ENCODE data around the gene HTRA3.

HTRA3 gene

DNA sequence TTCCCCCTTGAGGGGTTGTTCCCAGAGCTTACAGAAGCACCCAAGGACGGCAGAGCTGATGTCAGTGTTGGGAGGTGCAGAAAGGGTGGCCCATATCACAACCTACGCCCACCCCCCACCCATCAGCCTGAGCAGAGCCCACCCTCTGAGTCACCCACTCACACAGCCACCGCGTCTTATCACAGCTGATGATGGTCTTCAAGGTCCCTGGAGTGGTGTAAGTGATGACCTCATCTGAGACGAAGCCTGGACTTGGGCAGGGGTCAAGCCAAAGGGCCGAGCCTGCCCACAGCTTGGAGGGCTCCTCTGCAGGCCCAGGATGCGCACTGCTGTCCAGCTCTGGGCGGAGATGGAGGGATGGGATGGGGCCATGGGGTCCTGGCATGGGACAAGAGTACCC lies 3.0 kb upstream of the HTRA3 start:
- no peak overlapping the region for H3K27ac Mint-ChIP-seq
- H3K4me3 Mint-ChIP-seq: no peak overlapping the region
- no peaks in the 10 kb centered on the region for H3K9me3 Mint-ChIP-seq
- no peaks in the 10 kb centered on the region for H3K36me3 Mint-ChIP-seq (ENCODE audit: low read depth)
- peaks cover 21% of the 10 kb centered on the region for H3K27me3 Mint-ChIP-seq
- no peaks in the 10 kb centered on the region for H3K4me1 Mint-ChIP-seq (ENCODE audit: low read depth)

DNA sequence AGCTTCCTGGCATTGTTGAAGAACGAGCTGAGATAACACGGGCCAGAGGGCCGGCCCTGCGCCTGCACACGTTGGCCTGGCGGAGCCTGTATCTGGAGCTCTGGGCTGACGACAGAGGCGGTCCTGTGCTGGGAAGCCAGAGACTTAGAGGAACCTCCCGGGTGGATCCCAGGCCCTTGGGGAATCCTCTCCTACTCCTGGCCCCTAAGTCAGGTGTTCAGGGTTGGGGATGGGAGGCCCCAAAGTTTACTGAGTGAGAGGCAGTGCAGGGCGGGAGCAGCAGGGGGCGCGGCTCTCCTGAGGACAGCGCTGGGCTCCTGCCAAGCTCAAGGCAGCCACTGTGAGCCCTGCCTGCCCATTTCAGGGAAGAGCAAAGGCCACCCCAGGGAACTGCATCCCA lies 2.5 kb upstream of the HTRA3 start:
- no peaks in the 10 kb centered on the region for H3K9me3 Mint-ChIP-seq
- no peaks in the 10 kb centered on the region for H3K4me1 Mint-ChIP-seq (ENCODE audit: low read depth)
- H3K27ac Mint-ChIP-seq: no peak overlapping the region
- no peaks in the 10 kb centered on the region for H3K36me3 Mint-ChIP-seq (ENCODE audit: low read depth)
- no peak overlapping the region for H3K4me3 Mint-ChIP-seq
- peaks cover 24% of the 10 kb centered on the region for H3K27me3 Mint-ChIP-seq

DNA sequence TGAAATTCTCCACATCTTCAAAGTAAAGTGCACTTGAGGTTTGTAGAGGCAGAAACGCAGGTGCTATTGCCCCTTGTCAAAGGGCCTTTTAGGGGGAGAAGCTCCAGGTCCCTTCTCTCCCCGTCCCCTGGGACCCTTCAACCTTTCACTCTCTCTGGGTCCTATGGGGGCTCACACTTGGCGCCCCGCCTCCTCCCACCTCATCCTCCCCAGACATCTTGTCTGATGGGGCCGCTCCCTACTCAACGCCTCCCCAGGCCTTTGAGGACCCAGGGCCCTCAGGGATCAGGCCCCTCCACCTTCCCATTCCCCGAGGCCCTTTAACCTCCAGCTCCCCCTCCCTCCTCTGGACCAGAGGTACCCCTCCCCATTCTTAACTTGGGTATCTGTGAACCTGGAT lies 1.3 kb upstream of the HTRA3 start:
- H3K4me1 Mint-ChIP-seq (ENCODE audit: low read depth): no peaks in the 10 kb centered on the region
- H3K27me3 Mint-ChIP-seq: peaks cover 29% of the 10 kb centered on the region
- H3K27ac Mint-ChIP-seq: no peak overlapping the region
- no peaks in the 10 kb centered on the region for H3K36me3 Mint-ChIP-seq (ENCODE audit: low read depth)
- H3K9me3 Mint-ChIP-seq: no peaks in the 10 kb centered on the region
- H3K4me3 Mint-ChIP-seq: no peak overlapping the region

DNA sequence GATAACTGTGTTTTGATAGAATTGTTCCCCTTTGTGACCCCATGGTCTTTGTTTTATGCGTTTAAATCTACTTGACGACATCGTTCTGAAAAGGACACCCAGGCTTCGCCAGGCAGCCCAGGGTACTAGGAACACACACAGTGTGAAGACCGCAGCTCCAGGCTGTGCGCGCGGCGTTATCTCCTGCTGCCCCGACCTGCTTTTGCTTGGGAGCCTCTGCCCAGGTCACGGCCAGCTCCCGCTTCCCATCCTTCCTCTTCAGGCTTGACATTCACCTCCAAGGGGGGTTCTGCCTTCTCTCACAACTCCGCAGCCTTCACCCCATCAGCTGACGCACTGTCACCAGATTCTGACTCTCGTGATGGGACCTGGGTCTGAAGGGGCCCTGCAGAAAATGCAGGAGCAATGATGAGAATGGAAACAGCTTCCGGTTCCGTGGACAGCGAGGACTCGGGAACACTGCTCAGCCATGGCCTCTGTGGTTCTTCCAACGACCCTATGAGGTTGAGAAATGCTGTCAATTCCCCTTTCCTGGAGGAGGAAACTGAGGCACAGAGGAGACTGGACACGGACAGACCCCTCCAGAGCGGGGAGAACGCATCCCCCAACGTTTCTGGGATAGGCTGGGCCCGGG lies 536 bp upstream of the HTRA3 start:
- Mint-ChIP-seq H3K4me1 (ENCODE audit: low read depth) (no peaks in the 10 kb centered on the region), H3K4me3 (no peak overlapping the region), H3K9me3 (no peaks in the 10 kb centered on the region), H3K36me3 (ENCODE audit: low read depth) (no peaks in the 10 kb centered on the region), H3K27me3 (peaks cover 29% of the 10 kb centered on the region), H3K27ac (no peak overlapping the region)

DNA sequence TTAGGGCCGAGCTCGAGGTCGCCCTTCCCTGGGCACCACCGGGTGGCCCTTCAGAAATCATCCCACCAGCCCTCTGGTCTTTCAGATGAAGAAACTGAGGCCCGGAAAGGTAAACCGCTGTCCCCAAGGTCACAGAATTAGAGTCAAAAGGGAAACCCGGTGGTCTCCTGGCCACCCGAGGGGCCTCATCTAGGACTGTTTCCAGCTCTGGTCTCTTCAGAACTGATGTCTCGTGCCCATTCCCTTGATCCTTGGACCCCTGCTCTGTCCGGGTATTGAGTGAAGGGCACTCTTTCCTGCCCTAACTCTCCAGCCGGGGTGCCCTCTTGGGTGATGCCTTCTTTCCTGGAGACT lies 841 bp downstream of the HTRA3 start:
- Mint-ChIP-seq H3K4me1 (ENCODE audit: low read depth) (no peaks in the 10 kb centered on the region), H3K36me3 (ENCODE audit: low read depth) (no peaks in the 10 kb centered on the region), H3K27me3 (peaks cover 29% of the 10 kb centered on the region), H3K4me3 (no peak overlapping the region), H3K9me3 (no peaks in the 10 kb centered on the region), H3K27ac (no peak overlapping the region)

DNA sequence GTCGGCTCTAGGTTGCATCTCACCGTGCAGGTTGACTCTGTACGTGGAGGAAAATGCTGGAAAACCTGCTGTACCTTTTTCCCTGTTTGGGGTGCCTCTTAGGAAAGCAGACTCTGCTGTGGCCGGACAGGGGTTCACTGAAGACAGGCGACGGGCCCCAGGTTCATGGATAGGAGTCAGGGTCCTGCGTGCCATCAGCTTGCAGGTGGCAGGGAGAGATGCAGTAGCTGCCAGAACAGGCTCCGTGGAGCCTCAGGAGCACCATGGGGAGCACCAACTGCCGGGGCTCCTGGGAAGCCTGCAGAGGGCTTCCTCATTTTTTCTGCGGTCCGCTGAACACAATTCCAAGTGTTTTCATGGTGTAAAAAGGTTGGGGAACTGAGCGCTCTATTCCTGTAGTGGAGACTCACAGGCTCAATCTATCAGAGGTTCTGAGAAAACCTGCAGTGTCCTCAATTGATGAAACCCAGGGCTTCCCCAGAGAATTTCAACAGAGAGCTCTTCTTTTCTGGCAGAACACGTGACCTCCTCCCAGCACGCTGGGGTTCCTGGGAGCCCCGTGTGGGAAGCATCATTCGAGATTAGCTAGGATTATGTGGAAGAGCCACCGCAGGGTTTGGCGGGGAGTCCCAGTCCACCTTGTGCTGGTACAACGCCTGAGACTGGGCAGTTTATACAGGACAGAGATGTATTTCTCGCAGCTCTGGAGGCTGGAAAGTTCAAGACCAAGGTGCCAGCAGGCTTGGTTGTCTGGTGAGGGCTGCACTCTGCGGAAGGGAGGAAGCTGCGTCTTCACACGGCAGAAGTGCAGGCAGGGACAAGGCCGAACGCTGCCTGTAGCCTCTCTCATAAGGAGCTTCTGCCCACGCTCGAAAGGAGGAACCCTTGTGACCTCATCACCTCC lies 1.6 kb downstream of the HTRA3 start:
- no peak overlapping the region for H3K27ac Mint-ChIP-seq
- H3K36me3 Mint-ChIP-seq (ENCODE audit: low read depth): no peaks in the 10 kb centered on the region
- no peaks in the 10 kb centered on the region for H3K9me3 Mint-ChIP-seq
- H3K27me3 Mint-ChIP-seq: peaks cover 29% of the 10 kb centered on the region
- H3K4me1 Mint-ChIP-seq (ENCODE audit: low read depth): no peaks in the 10 kb centered on the region
- H3K4me3 Mint-ChIP-seq: no peak overlapping the region

DNA sequence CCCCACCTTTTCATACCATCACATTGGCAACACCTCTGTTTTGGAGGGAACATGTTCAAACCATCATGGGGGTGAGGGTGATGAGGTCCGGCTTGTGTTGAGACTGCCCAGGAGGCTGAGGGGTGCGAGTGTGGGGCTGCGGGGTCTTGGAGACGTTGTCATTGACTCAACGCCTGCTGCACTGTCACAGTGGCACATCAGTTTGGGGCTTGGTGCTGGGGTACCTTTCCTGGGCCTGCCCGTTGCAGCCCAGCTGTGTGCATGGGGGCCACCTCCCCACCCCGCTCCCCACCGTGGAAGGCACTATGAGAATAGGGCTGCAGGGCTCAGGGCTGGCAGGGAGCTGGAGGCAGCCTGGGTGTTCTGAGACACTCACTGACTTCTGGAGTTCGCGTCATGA lies 2.3 kb downstream of the HTRA3 start:
- Mint-ChIP-seq H3K4me3 (no peak overlapping the region), H3K4me1 (ENCODE audit: low read depth) (no peaks in the 10 kb centered on the region), H3K9me3 (no peaks in the 10 kb centered on the region), H3K27ac (no peak overlapping the region), H3K36me3 (ENCODE audit: low read depth) (no peaks in the 10 kb centered on the region), H3K27me3 (peaks cover 29% of the 10 kb centered on the region)

DNA sequence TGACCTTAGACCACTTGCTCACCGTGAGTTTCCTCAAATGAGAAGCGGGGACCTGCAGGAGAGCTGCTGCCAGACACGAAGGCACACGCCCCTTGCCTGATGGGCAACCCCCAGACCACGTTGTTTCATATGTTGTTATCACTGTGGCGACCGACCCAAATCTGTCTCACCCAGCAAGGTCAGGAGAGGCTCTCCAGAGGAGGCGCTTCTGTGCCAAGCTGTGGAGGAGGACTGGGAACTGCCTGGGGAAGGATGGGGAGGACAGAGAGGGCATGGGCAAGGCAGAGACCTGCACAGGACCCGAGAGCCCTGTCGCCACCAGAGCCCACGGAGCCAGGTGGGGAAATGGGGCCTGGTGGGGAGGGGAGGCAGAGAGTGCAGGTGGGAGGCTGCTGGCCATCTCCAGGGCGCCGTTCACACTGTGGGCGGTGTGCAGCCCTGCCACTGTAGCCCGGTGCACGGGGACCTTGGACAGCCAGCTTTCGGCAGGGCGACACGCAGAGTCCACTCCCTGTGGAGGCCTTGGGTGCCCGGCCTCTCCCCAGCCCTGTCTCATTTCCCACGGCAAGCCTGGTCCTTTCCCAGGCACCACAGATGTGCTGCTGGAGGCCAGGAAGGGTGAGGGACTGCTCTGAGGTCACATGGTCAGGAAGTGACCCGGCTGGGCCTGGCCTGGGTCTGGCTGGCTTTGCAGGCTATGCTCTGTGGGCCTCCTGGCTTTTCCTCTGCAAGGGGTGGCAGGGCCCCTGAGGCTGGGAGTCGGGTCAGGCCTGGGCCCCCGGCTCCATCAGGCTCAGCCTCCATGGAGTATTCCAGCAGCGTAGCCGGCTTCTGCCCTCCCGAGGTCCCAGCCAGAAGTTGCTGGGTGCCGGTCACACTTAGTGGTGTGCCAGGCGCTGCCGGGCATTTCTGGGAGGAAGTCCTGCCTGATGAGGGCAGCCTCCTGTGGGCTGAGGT lies 3.2 kb downstream of the HTRA3 start:
- Mint-ChIP-seq H3K36me3 (ENCODE audit: low read depth) (no peaks in the 10 kb centered on the region), H3K4me1 (ENCODE audit: low read depth) (no peaks in the 10 kb centered on the region), H3K27ac (no peak overlapping the region), H3K9me3 (no peaks in the 10 kb centered on the region), H3K4me3 (no peak overlapping the region), H3K27me3 (peaks cover 29% of the 10 kb centered on the region)

DNA sequence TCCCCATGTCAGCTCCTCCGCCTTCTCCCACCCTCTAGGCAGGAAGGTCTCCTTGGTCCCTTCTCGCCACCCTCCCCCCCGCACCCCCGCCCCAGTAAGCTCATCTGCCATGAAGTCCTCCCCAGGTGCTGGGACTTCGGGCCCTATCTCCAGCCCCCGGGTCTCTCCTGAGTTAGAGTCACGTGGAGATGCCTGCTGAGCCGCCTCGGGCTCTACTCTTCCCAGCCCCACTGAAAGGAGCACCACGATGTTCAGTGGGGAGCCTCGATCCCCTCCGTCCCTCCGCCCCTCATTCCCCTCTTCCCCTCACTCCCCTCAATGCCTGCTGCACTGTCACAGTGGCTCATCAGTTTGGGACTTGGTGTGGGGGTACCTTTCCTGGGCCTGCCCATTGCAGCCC lies 3.9 kb downstream of the HTRA3 start:
- H3K4me3 Mint-ChIP-seq: no peak overlapping the region
- H3K36me3 Mint-ChIP-seq (ENCODE audit: low read depth): no peaks in the 10 kb centered on the region
- H3K9me3 Mint-ChIP-seq: no peaks in the 10 kb centered on the region
- H3K27ac Mint-ChIP-seq: no peak overlapping the region
- peaks cover 3% of the 10 kb centered on the region for H3K4me1 Mint-ChIP-seq (ENCODE audit: low read depth)
- H3K27me3 Mint-ChIP-seq: peaks cover 26% of the 10 kb centered on the region

DNA sequence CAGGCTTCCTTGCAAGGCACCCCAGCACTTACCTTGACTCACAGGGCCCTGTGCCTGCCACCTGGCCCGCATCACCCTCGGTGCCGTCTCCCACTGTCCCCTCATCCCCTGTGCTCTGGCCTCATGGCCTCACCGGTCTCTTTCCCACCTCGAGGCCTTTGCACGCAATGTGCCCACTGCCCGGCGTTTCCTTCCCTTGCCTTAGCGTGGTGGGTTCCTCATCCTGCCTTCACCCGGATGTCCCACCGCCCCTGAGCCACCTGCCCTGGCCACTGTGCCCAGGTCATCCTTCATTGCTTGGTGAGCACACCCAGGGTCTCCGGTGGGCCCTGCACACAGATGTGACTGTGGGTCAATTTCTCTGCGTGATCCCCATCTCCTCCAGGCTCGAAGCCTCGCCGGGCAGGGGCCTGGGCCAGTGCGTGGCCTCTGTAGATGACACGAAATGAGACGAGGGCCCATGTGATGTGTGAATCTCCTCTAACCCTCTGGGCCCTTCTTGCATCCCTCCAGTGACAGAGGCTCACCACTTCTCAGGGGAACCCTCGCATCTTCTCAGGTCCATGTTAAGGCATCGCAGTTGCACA lies 4.6 kb downstream of the HTRA3 start:
- Mint-ChIP-seq H3K27ac (no peak overlapping the region), H3K4me3 (no peak overlapping the region), H3K36me3 (ENCODE audit: low read depth) (no peaks in the 10 kb centered on the region), H3K4me1 (ENCODE audit: low read depth) (peaks cover 10% of the 10 kb centered on the region), H3K9me3 (no peaks in the 10 kb centered on the region), H3K27me3 (peaks cover 19% of the 10 kb centered on the region)

DNA sequence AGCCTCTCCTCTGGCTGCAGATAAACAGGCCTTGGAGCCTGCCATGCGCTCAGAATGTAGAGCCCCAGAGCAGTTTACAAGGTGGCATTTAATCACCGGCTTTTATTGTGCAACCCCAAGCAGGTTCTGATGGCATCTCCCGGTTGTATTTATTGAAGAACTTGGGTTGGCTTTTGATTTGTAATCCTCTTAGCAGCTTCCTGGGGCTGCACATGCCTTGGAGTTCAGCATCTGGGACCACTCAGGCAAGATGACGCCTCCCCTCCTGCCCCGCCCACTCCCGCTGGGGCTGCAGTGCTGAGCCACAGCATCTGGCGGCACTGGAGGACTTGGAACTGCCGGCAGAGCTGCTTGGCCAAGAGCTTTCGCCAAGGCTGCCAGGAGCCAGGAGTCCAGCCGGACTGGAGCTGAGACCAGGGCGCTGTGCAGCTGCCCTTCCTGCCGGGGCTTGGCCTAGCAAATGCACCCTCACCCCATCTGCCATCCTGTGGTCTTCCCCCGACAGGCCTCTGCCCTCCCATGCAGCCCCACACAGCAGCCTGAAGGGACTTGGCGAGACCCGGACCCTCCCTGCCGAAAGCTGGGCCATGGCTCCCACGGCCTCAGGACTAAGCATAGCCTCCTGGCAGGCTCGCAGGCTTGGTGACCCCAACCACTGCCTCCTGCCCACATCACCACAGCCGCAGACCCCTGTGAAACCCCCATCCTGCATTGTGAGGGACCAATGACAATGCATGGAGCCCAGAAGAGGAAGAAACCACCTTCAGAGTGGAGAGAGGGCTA lies 5.4 kb downstream of the HTRA3 start:
- H3K4me1 Mint-ChIP-seq (ENCODE audit: low read depth): peaks cover 12% of the 10 kb centered on the region
- no peaks in the 10 kb centered on the region for H3K36me3 Mint-ChIP-seq (ENCODE audit: low read depth)

DNA sequence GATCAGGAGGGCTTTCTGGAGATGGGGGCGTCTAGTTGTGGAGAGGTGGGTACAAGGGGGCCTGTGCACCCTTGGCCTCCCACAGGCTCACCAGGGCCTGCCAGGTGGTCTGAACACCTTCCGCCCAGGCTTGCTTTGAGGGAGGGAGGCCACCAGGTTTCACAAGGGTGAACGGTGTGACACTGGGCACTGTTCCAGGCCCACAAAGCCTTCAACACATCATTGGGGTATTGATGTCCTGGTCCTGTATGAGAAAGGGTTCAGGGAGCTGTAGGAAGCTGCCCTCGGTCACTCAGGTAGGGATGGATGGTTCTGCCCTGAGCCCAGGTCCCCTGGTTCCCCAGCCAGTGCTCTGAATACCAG lies 6.0 kb downstream of the HTRA3 start:
- peaks cover 15% of the 10 kb centered on the region for H3K27me3 Mint-ChIP-seq
- no peak overlapping the region for H3K4me3 Mint-ChIP-seq
- H3K9me3 Mint-ChIP-seq: no peaks in the 10 kb centered on the region
- H3K27ac Mint-ChIP-seq: no peak overlapping the region
- no peaks in the 10 kb centered on the region for H3K36me3 Mint-ChIP-seq (ENCODE audit: low read depth)
- H3K4me1 Mint-ChIP-seq (ENCODE audit: low read depth): peaks cover 12% of the 10 kb centered on the region

More for the DNA sequence above, 5.4 kb downstream of the HTRA3 start:
- Mint-ChIP-seq H3K27ac (no peak overlapping the region), H3K27me3 (peaks cover 18% of the 10 kb centered on the region), H3K9me3 (no peaks in the 10 kb centered on the region), H3K4me3 (no peak overlapping the region)

DNA sequence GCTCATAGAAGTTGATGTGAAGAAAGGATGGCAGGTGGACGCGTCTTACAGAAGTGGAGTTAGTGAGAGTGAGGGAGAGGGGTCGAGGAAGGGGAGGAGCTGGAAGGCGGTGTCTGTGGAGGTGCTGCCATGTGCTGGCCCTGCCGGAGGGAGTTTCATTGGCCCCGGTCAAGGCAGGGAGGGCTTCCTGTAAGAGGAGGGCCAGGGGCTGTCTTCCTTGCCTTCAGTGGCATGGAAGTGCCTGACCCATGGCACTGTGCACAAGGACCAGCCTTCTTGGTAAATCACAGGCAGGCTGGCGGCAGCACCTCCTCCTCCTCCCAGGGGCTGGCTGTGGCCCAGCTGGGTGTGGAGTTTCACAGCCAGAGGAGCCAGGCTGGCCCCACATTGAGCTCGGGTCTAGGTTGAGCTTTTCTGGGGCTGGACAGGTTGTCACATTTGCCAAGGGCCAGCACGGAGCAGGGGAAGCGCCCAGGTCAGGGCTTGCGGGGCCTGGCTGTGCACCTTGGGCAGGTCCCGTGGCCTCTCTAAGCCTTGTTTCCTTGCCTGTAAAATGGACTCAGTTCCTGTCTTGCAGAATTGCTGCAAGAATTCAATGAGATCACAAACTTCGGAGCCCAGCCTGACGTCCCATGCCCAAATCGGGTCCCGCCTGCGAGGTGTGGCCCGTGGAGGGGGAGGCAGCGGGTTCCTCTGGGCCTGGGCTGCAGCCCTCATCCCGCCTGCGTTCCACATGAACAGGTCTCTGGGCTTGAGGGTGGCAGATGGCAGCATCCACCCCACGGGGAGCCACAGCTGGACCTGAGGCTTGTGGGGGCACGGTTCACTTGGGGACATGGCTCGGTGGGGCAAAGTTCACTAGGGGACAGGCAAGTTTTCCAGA lies 7.0 kb downstream of the HTRA3 start:
- Mint-ChIP-seq H3K4me3 (no peak overlapping the region), H3K9me3 (no peaks in the 10 kb centered on the region), H3K27ac (no peak overlapping the region), H3K36me3 (ENCODE audit: low read depth) (no peaks in the 10 kb centered on the region), H3K27me3 (peaks cover 7% of the 10 kb centered on the region), H3K4me1 (ENCODE audit: low read depth) (peaks cover 12% of the 10 kb centered on the region)

All from stimulated activated naive CD8-positive, alpha-beta T cell treated with anti-CD3 and anti-CD28 coated beads, Interleukin-15, Interleukin-2, amounts not matched to agents 100 ng/mL and 50 ng/mL, for 24 hours (primary cell).